WERI-Rb-1 (cell line): ENCODE results near the gene NBAS.

Experiments used
- DNase-seq: peaks from one replicate; pipeline ENCODE4 v3.0.0-alpha.2; 2020
- H3K27ac ChIP-seq: fragments of 250-450 bp; sonication (Bioruptor Pico); 2 replicates; pipeline ENCODE4 v1.5.1; 2020; ENCODE audit warnings: mild to moderate bottlenecking, moderate library complexity
- H3K27me3 ChIP-seq: fragments of 250-450 bp; sonication (Bioruptor Pico); 2 replicates; pipeline ENCODE4 v1.5.1; 2021; ENCODE audit warnings: mild to moderate bottlenecking, low read depth, moderate library complexity; ENCODE audit not compliant: insufficient read depth, severe bottlenecking
- H3K36me3 ChIP-seq: fragments of 250-450 bp; sonication (Bioruptor Pico); 2 replicates; pipeline ENCODE4 v1.5.1; 2020; ENCODE audit warnings: mild to moderate bottlenecking, moderate library complexity
- H3K4me3 ChIP-seq: 2 replicates; pipeline ENCODE4 v1.5.1; 2011; ENCODE audit warnings: low read depth, mild to moderate bottlenecking, control low read depth, low read length
- H3K9me3 ChIP-seq: fragments of 250-450 bp; sonication (Bioruptor Pico); 2 replicates; pipeline ENCODE4 v1.5.1; 2021; ENCODE audit warnings: mild to moderate bottlenecking, moderate library complexity; ENCODE audit not compliant: severe bottlenecking
- CTCF ChIP-seq: IDR thresholded peaks from 2 replicates; pipeline ENCODE4 v1.5.1; 2011; ENCODE audit warnings: low read depth, mild to moderate bottlenecking, control low read depth, inconsistent platforms, low read length

The NBAS gene

DNA sequence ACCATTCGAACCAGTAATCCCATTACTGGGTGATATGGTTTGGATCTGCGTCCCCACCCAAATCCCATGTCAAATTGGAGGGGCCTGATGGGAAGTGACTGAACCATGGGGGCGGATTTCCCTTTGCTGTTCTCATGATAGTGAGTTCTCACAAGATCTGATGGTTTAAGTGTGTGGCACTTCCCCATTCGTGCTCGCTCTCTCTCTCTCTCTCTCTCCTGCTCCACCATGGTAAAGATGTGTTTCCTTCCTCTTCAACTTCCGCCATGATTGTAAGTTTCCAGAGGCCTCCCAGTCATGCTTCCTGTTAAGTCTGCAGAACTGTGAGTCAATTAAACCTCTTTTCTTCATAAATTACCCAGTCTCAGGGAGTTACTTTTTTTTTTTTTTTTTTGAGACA lies 62.6 kb downstream of the NBAS start:
- Histone ChIP-seq H3K4me3 (no peak overlapping the region), H3K27ac (no peak overlapping the region), H3K36me3 (peaks cover 2% of the 10 kb centered on the region; the same call in 1 of the 2 replicates), H3K27me3 (no peaks in the 10 kb centered on the region), H3K9me3 (no peaks in the 10 kb centered on the region)
- no peak for TF ChIP-seq CTCF
- DNase-seq, result no peak

- TF ChIP-seq CTCF, result no peak
- H3K9me3 ChIP-seq, result no peaks in the 10 kb centered on the region
- H3K27ac ChIP-seq, result no peak overlapping the region
- H3K36me3 ChIP-seq, result no peaks in the 10 kb centered on the region; the same call in 1 of the 2 replicates
- H3K4me3 ChIP-seq, result no peak overlapping the region
- H3K27me3 ChIP-seq, result no peaks in the 10 kb centered on the region
- DNase-seq, result no peak
These were observed 66.3 kb downstream of the NBAS start for GRCh38 chr2:15494877-15495276.

DNA sequence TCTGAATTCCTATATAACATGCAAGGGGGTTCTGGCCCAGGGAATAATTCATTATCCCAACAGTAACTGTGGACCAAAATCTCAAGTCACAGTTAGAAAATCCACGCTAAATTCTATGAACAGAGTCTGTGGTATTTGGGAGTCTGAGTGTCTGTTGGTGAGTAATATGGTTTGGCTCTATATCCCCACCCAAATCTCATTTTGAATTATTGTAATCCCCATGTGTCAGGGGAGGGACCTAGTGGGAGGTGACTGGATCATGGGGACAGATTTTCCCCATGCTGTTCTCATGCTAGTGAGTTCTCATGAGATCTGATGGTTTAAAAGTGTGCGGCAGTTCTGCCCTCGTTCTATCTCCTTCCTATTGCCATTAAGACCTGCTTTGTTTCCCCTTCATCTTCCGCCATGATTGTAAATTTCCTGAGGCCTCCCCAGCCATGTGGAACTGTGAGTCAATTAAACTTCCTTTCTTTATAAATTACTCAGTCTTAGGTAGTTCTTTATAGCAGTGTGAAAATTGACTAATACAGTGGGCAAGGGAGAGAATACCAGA lies 68.3 kb downstream of the NBAS start:
- no peak overlapping the region for H3K27ac ChIP-seq
- H3K36me3 ChIP-seq, result peaks cover 6% of the 10 kb centered on the region; the same call in 1 of the 2 replicates
- H3K9me3 ChIP-seq, result no peaks in the 10 kb centered on the region
- H3K4me3 ChIP-seq, result no peak overlapping the region
- H3K27me3 ChIP-seq, result no peaks in the 10 kb centered on the region
- DNase-seq, result no peak
- TF ChIP-seq CTCF, result no peak

GRCh38 chr2:15486770-15487169 lies 74.4 kb downstream of the NBAS start:
- TF ChIP-seq CTCF, result no peak
- no peak overlapping the region for H3K4me3 ChIP-seq
- no peak for DNase-seq
- peaks cover 15% of the 10 kb centered on the region for H3K36me3 ChIP-seq
- H3K9me3 ChIP-seq, result no peaks in the 10 kb centered on the region
- H3K27me3 ChIP-seq, result no peaks in the 10 kb centered on the region
- no peak overlapping the region for H3K27ac ChIP-seq

DNA sequence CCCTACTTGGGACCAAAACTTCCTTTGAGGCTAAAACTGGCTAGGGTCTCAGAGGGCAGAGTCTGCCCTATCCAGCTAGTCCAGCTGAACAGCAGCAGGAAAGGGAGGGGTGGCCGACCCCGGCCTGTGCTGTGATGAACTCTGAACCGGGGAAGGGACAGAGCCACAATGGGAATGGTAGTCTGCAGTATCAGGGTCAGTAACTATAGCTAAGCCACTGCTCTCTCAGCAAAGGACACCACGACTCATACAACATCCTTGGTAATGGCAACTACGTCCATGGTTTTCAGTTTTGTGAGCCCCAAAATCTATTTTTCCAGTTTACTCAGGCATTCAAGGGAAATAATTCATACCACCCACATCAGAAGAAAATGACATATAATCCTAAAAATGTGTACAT lies 75.2 kb downstream of the NBAS start:
- Histone ChIP-seq H3K27ac (no peak overlapping the region), H3K4me3 (no peak overlapping the region), H3K9me3 (no peaks in the 10 kb centered on the region), H3K36me3 (peaks cover 15% of the 10 kb centered on the region), H3K27me3 (no peaks in the 10 kb centered on the region)
- no peak for DNase-seq
- no peak for TF ChIP-seq CTCF

DNA sequence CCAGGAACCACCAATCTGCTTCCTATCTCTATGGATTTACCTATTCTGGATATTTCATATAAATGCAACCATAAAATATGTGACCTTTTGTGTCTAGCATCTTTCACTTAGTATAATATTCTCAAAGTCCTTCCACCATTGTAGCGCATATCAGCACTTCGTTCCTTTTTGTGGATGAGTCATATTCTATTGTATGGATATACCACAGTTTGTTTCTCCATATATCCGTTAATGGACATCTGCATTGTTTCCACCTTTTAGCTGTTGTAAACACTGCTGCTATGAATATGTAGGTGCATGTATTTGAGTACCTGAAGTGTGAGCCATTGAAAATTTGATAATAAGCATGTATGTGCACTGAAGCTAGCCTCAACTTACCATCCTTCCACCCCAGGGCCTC lies 80.1 kb downstream of the NBAS start:
- Histone ChIP-seq H3K27me3 (no peaks in the 10 kb centered on the region), H3K27ac (no peak overlapping the region), H3K4me3 (no peak overlapping the region), H3K9me3 (no peaks in the 10 kb centered on the region), H3K36me3 (peaks cover 4% of the 10 kb centered on the region)
- no peak for TF ChIP-seq CTCF
- DNase-seq, result no peak
